Ishikawa (cell line): ENCODE measurements around the gene GABRE.

Experiments used
- CEBPB ChIP-seq: IDR thresholded peaks from 2 replicates; pipeline ENCODE4 v1.6.1; 2012
- CREB1 ChIP-seq: IDR thresholded peaks from 2 replicates; pipeline ENCODE4 v1.6.1; 2012; ENCODE audit warnings: low read depth
- EGR1 ChIP-seq: IDR thresholded peaks from 2 replicates; pipeline ENCODE4 v1.6.1; 2012
- EP300 ChIP-seq: IDR thresholded peaks from 2 replicates; pipeline ENCODE4 v1.6.1; 2012; ENCODE audit warnings: borderline replicate concordance
- FOXM1 ChIP-seq: IDR thresholded peaks from 2 replicates; pipeline ENCODE4 v1.6.1; 2012; ENCODE audit warnings: low read depth, borderline replicate concordance
- NFIC ChIP-seq: IDR thresholded peaks from 2 replicates; pipeline ENCODE4 v1.6.1; 2012
- RAD21 ChIP-seq: IDR thresholded peaks from 2 replicates; pipeline ENCODE4 v1.6.1; 2012; ENCODE audit warnings: low read depth
- TAF1 ChIP-seq: IDR thresholded peaks from 2 replicates; pipeline ENCODE4 v1.6.1; 2012; ENCODE audit warnings: low read depth, mild to moderate bottlenecking
- TCF12 ChIP-seq: IDR thresholded peaks from 2 replicates; pipeline ENCODE4 v1.6.1; 2012; ENCODE audit warnings: low read depth
- TEAD4 ChIP-seq: IDR thresholded peaks from 2 replicates; pipeline ENCODE4 v1.6.1; 2012
- YY1 ChIP-seq: IDR thresholded peaks from 2 replicates; pipeline ENCODE4 v1.6.1; 2012; ENCODE audit warnings: low read depth
- ZBTB7A ChIP-seq: IDR thresholded peaks from 2 replicates; pipeline ENCODE4 v1.6.1; 2012; ENCODE audit warnings: low read depth
- TF ChIP-seq, protein P1 (sequence below): IDR thresholded peaks from 2 replicates; pipeline ENCODE4 v1.6.1; 2012
- TF ChIP-seq, protein P2 (sequence below): IDR thresholded peaks from 2 replicates; pipeline ENCODE4 v1.6.1; 2012
- TF ChIP-seq, protein P3 (sequence below): IDR thresholded peaks from 2 replicates; pipeline ENCODE4 v1.6.1; 2012; ENCODE audit warnings: low read depth, mild to moderate bottlenecking

Gene GABRE

DNA sequence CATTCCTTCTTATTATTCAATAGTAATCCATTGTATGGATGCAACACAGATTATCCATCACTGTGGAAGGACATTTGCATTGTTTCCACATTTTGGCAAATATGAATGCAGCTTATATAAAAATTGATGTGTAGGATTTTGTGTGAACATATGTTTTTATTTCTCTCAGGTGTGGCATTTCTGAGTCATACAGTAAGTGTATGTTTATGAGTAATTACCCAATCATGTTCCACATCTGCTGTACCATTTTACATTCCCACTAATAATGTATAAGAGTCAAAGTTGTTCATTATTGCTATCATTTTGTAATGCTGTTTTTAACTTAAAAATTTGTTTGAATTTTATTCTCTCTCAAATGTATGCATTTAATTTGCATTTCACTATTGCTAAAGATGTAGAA lies 36.3 kb downstream of the GABRE start:
- TF ChIP-seq TEAD4 = no peak
- no peak for TF ChIP-seq RAD21
- TF ChIP-seq EP300 = no peak
- no peak for TF ChIP-seq EGR1
- TF ChIP-seq, protein P1, sequence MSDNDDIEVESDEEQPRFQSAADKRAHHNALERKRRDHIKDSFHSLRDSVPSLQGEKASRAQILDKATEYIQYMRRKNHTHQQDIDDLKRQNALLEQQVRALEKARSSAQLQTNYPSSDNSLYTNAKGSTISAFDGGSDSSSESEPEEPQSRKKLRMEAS = no peak
- TF ChIP-seq, protein P2, sequence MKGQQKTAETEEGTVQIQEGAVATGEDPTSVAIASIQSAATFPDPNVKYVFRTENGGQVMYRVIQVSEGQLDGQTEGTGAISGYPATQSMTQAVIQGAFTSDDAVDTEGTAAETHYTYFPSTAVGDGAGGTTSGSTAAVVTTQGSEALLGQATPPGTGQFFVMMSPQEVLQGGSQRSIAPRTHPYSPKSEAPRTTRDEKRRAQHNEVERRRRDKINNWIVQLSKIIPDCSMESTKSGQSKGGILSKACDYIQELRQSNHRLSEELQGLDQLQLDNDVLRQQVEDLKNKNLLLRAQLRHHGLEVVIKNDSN = no peak
- TF ChIP-seq CEBPB = no peak
- TF ChIP-seq NFIC = no peak
- no peak for TF ChIP-seq TCF12

DNA sequence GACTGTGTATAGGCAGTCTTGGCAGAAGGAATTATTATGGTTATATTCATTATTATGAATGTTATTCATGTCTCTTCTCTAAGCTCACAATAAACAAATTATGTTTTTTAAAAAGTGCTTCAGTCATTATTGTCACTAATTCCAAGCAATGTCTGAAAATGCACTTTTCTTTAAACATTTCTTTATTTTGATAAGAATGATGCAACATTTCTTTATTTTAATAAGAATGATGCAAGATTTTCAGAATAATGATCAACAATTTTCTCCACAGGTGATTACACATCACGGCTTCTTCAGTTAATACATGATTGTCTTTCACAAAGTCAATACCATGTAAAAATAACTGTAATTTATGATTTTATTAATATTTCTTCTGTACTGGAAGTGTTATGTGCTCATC lies 39.1 kb downstream of the GABRE start:
- TF ChIP-seq, protein P2 = no peak
- TF ChIP-seq EGR1 = no peak
- TF ChIP-seq EP300 = no peak
- no peak for TF ChIP-seq NFIC
- TF ChIP-seq, protein P3, sequence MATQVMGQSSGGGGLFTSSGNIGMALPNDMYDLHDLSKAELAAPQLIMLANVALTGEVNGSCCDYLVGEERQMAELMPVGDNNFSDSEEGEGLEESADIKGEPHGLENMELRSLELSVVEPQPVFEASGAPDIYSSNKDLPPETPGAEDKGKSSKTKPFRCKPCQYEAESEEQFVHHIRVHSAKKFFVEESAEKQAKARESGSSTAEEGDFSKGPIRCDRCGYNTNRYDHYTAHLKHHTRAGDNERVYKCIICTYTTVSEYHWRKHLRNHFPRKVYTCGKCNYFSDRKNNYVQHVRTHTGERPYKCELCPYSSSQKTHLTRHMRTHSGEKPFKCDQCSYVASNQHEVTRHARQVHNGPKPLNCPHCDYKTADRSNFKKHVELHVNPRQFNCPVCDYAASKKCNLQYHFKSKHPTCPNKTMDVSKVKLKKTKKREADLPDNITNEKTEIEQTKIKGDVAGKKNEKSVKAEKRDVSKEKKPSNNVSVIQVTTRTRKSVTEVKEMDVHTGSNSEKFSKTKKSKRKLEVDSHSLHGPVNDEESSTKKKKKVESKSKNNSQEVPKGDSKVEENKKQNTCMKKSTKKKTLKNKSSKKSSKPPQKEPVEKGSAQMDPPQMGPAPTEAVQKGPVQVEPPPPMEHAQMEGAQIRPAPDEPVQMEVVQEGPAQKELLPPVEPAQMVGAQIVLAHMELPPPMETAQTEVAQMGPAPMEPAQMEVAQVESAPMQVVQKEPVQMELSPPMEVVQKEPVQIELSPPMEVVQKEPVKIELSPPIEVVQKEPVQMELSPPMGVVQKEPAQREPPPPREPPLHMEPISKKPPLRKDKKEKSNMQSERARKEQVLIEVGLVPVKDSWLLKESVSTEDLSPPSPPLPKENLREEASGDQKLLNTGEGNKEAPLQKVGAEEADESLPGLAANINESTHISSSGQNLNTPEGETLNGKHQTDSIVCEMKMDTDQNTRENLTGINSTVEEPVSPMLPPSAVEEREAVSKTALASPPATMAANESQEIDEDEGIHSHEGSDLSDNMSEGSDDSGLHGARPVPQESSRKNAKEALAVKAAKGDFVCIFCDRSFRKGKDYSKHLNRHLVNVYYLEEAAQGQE = no peak
- TF ChIP-seq YY1 = no peak
- TF ChIP-seq RAD21 = no peak
- no peak for TF ChIP-seq CEBPB

DNA sequence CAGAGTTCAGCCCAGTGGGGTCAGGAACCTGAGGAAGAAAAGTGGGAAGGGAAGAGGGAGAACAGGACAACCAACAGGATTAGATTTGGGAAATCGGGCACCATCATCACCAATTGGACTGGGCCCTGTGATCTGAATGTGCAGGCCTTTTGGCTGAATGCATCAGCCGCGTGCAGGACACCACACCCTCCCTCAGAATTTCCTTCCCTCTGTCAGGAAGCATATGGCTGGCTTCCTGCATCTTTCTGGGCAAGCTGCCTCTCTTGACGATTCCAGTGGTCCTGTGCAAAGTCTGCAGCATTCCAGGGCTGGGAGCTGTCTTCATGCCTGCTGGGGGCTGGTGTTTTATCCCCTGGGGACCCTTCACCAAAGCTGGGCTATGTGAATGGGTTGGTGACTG lies 45.4 kb downstream of the GABRE start:
- TF ChIP-seq, protein P3 = no peak
- no peak for TF ChIP-seq TAF1
- TF ChIP-seq ZBTB7A = no peak
- no peak for TF ChIP-seq EGR1
- TF ChIP-seq, protein P2 = no peak
- TF ChIP-seq CEBPB = no peak
- TF ChIP-seq, protein P1 = no peak
- no peak for TF ChIP-seq FOXM1
- TF ChIP-seq YY1 = no peak
- TF ChIP-seq NFIC = no peak
- no peak for TF ChIP-seq RAD21
- no peak for TF ChIP-seq TEAD4
- no peak for TF ChIP-seq TCF12
- no peak for TF ChIP-seq CREB1
- no peak for TF ChIP-seq EP300

DNA sequence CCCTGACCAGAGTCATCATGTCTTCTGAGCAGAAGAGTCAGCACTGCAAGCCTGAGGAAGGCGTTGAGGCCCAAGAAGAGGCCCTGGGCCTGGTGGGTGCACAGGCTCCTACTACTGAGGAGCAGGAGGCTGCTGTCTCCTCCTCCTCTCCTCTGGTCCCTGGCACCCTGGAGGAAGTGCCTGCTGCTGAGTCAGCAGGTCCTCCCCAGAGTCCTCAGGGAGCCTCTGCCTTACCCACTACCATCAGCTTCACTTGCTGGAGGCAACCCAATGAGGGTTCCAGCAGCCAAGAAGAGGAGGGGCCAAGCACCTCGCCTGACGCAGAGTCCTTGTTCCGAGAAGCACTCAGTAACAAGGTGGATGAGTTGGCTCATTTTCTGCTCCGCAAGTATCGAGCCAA lies 50.8 kb downstream of the GABRE start:
- no peak for TF ChIP-seq FOXM1
- TF ChIP-seq YY1 = no peak
- TF ChIP-seq, protein P2 = no peak
- TF ChIP-seq TEAD4 = no peak
- TF ChIP-seq, protein P3 = no peak
- TF ChIP-seq CREB1 = no peak
- no peak for TF ChIP-seq CEBPB
- no peak for TF ChIP-seq EGR1
- no peak for TF ChIP-seq RAD21
- no peak for TF ChIP-seq ZBTB7A
- TF ChIP-seq EP300 = no peak
- no peak for TF ChIP-seq TAF1
- no peak for TF ChIP-seq TCF12
